Upper lobe of left lung (tissue), 6 donors: ENCODE results near the gene SGIP1. TPM values are rescaled to one million over a fixed set of nuclear protein-coding genes. Genes with fewer than 3 reads are reported as not detected.

ENCODE experiments used
- ATAC-seq, 2 donors: fragments of 200-7000 bp; cut with Tn5 transposase; one replicate each; pipeline ENCODE4 v1.9.1; 2022; ENCODE audit warnings: mild to moderate bottlenecking in 2 of 2, moderate library complexity in 2 of 2; ENCODE audit not compliant: low FRiP score in 2 of 2
- DNase-seq, 2 donors: peaks; one replicate each; pipeline ENCODE4 v3.0.0-alpha.2; 2019 to 2020
- H3K27ac ChIP-seq, 4 donors: fragments of 200-600 bp; sonication (generic); one replicate each; pipeline ENCODE4 v1.5.1; 2016 to 2019
- H3K27me3 ChIP-seq, 4 donors: fragments of 200-600 bp; sonication (generic); one replicate each; pipeline ENCODE4 v1.5.1; 2017 to 2019
- H3K36me3 ChIP-seq, 4 donors: fragments of 200-600 bp; sonication (generic); one replicate each; pipeline ENCODE4 v1.5.1; 2016 to 2019
- H3K4me1 ChIP-seq, 4 donors: fragments of 200-600 bp; sonication (generic); one replicate each; pipeline ENCODE4 v1.5.1; 2018 to 2019
- H3K4me3 ChIP-seq, 4 donors: fragments of 200-600 bp; sonication (generic); one replicate each; pipeline ENCODE4 v1.5.1; 2017 to 2019; ENCODE audit warnings: mild to moderate bottlenecking in 2 of 4, moderate library complexity in 1 of 4
- H3K9me3 ChIP-seq, 4 donors: fragments of 200-600 bp; sonication (generic); one replicate each; pipeline ENCODE4 v1.5.1; 2018 to 2019
- EP300 ChIP-seq, 4 donors: sonication (generic); formaldehyde crosslinking; IDR thresholded peaks; one replicate each; pipeline ENCODE4 v1.5.1; 2017; ENCODE audit warnings: antibody characterized with exemption in 4 of 4, control low read depth in 2 of 4
- POLR2A ChIP-seq, 4 donors: fragments of 450-650 bp; IDR thresholded peaks; one replicate each; pipeline ENCODE4 v1.5.1; 2016 to 2017; ENCODE audit warnings: antibody characterized with exemption in 4 of 4, mild to moderate bottlenecking in 2 of 4
- POLR2AphosphoS5 ChIP-seq, 2 donors: sonication (generic); formaldehyde crosslinking; IDR thresholded peaks; one replicate each; pipeline ENCODE4 v1.5.1; 2017; ENCODE audit warnings: antibody characterized with exemption in 2 of 2
- WGBS, 2 donors: methylation state at CpG; one replicate each; pipeline ENCODE4 v1.1.5; 2017 to 2018; 5-methylcytosine and 5-hydroxymethylcytosine counted together
- total RNA-seq, 6 donors: library from RNA; depleted of rRNA in 4 of 6; stranded (reverse); fragments of >200 nt in 4 of 6; gene quantifications; one replicate each; pipeline versions ENCODE4 v1.1.0 to v1.2.1, GENCODE V29; 2016 to 2021
- TF ChIP-seq, protein P1 (sequence below), 6 experiments: fragments of 450-650 bp in 4 of 6; fragments of 200-600 bp in 2 of 6; sonication (generic) in 2 of 6; IDR thresholded peaks; one replicate each; pipeline ENCODE4 v1.5.1; 2016 to 2019; ENCODE audit warnings: antibody characterized with exemption in 6 of 6
- donor health status: DM: no; HTN: no; CAD: no; lungs with moderate emphysema.
- donor health status: DM: no; HTN: yes; CAD: no; lungs with severe emphysema.

The SGIP1 gene
- total RNA-seq, 6 donors from 2014 or later, result 5.8 to 29.3 (median 10.0) TPM

DNA sequence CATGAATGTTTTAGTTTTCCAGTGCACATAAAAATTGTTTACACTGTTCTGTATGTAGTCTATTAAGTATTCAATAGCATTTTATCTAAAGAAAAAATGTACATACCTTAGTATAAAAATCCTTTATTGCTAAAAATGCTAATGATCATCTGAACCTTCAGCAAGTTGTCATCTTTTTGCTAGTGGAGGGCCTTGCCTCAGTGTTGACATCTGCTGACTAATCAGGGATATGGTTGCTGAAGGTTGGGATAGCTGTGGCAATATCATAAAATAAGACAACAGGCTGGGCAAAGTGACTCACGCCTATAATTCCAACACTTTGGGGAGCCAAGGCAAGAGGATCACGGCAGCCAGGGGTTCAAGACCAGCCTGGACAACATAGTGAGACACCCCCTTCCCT, 227.3 kb downstream of the SGIP1 start:
- Histone ChIP-seq H3K4me3 (no peak overlapping the region), H3K27ac (no peak overlapping the region), H3K27me3 (no peaks in the 10 kb centered on the region), H3K9me3 (no peaks in the 10 kb centered on the region), H3K4me1 (no peaks in the 10 kb centered on the region), H3K36me3 (no peaks in the 10 kb centered on the region)
- 72 to 86% methylated on average over 2 of the region's 2 CpGs for WGBS, 2 donors
- peak in 1 of 2 donors; percentile 44 for ATAC-seq
- no peak for DNase-seq
- TF ChIP-seq, protein P1, sequence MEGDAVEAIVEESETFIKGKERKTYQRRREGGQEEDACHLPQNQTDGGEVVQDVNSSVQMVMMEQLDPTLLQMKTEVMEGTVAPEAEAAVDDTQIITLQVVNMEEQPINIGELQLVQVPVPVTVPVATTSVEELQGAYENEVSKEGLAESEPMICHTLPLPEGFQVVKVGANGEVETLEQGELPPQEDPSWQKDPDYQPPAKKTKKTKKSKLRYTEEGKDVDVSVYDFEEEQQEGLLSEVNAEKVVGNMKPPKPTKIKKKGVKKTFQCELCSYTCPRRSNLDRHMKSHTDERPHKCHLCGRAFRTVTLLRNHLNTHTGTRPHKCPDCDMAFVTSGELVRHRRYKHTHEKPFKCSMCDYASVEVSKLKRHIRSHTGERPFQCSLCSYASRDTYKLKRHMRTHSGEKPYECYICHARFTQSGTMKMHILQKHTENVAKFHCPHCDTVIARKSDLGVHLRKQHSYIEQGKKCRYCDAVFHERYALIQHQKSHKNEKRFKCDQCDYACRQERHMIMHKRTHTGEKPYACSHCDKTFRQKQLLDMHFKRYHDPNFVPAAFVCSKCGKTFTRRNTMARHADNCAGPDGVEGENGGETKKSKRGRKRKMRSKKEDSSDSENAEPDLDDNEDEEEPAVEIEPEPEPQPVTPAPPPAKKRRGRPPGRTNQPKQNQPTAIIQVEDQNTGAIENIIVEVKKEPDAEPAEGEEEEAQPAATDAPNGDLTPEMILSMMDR (IDR thresholded peaks at IDR 0.05), result no peak
- no peak for TF ChIP-seq POLR2AphosphoS5 (IDR thresholded peaks at IDR 0.05)
- no peak for TF ChIP-seq EP300 (IDR thresholded peaks at IDR 0.05)
- no peak for TF ChIP-seq POLR2A (IDR thresholded peaks at IDR 0.05)

DNA sequence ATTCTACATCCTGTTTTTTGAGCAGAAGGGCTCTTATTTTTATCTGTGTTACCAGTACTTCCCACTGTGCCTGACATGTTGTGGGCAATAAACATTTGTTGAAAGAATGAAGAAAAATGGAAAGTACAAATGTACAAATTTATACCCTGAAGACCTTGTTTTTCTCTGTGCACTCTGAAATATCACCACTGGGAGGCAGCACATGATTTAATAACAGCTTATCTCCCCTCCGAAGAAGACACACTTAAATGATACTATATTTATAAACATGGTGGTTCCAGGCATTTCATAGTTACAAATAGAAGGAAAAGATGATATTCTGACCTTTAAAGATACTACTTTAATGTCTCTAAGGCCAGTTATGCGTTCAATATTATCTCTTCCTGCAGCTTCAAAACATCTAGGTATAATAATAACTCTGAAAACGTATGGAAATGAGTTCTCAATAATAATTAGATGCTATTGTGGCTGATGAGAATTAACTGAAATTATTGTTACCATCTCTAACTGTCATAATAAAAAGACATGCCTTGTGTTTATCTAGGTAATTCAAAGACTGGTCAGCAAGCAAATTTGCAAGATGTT, 231.1 kb downstream of the SGIP1 start:
- TF ChIP-seq POLR2A (IDR thresholded peaks at IDR 0.05), result no peak
- TF ChIP-seq, protein P1 (IDR thresholded peaks at IDR 0.05), result peak; percentile 37 to 74 (median 66)
- 22 to 25% methylated on average over 3 of the region's 3 CpGs for WGBS, 2 donors
- DNase-seq, result no peak
- H3K4me1 ChIP-seq, result no peaks in the 10 kb centered on the region
- no peaks in the 10 kb centered on the region for H3K27me3 ChIP-seq
- no peak overlapping the region for H3K27ac ChIP-seq
- no peak overlapping the region for H3K4me3 ChIP-seq
- H3K36me3 ChIP-seq, result no peaks in the 10 kb centered on the region
- no peaks in the 10 kb centered on the region for H3K9me3 ChIP-seq
- peak in 1 of 2 donors; percentile 75 for ATAC-seq

DNA sequence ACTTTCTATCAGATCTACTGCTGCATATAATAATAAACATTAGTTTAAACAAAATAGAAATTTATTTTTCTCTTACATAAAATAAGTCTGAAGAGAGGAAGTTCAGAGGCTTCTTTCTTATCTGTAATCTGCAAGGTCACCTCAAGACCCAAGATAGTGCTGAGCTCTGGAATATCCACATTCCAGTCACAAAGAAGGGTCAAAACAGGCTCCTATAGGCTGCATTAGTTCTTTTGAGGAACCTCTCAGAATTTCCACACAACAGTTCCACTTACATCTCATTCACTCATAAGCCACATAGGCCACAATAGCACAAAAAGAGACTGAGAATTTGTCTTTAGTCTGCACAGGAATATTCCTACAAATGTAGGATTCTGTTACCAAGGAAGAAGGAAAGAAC, 233.7 kb downstream of the SGIP1 start:
- Histone ChIP-seq H3K4me1 (no peaks in the 10 kb centered on the region), H3K27me3 (no peaks in the 10 kb centered on the region), H3K27ac (no peak overlapping the region), H3K9me3 (no peaks in the 10 kb centered on the region), H3K36me3 (no peaks in the 10 kb centered on the region), H3K4me3 (no peak overlapping the region)
- ATAC-seq, result no peak
- TF ChIP-seq POLR2A (IDR thresholded peaks at IDR 0.05) (no peak), POLR2AphosphoS5 (IDR thresholded peaks at IDR 0.05) (no peak)
- no peak for DNase-seq

GRCh38 chr1:66768965-66769364, 235.0 kb downstream of the SGIP1 start:
- Histone ChIP-seq H3K4me1 (no peaks in the 10 kb centered on the region), H3K9me3 (no peaks in the 10 kb centered on the region), H3K27me3 (no peaks in the 10 kb centered on the region), H3K27ac (no peak overlapping the region), H3K36me3 (no peaks in the 10 kb centered on the region), H3K4me3 (no peak overlapping the region)
- TF ChIP-seq POLR2AphosphoS5 (IDR thresholded peaks at IDR 0.05) (no peak), POLR2A (IDR thresholded peaks at IDR 0.05) (no peak), EP300 (IDR thresholded peaks at IDR 0.05) (no peak)
- TF ChIP-seq, protein P1 (IDR thresholded peaks at IDR 0.05), result no peak
- 91 to 98% methylated on average over 1 of the region's 1 CpG for WGBS, 2 donors
- DNase-seq, result no peak
- no peak for ATAC-seq

DNA sequence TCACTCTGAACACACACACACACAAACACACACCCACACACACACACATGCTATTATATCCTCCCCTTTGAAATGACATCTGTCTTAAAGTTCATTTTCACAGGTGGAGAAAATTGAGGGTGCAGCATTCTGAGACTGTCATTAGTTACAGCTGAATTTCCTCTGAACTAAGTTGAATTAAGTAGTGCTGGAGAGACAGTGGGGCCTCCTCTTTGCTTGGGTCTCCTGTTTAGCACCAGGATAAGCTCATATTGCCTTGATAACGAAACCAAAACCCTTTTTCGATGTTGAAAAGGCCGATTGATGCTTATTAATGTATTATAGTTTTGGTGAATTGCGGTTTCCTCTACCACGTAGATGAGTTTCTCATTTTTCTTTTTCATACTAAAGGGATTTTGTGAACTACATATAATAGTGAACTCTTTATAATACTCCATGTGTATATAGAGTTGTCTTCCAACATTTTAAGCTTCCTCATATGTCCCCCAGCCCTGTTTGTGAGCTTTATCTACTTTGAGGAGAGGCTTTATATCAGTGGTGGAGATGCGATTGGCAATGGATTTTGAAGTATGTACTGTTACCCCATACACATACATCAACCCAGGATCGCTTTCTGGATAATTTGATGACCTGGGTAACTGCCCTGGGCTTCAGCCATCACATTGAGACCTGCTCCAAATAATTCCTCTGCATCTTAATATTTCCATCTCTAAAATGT, 235.7 kb downstream of the SGIP1 start:
- WGBS, 2 donors, result 82 to 85% methylated on average over 7 of the region's 7 CpGs
- DNase-seq, result no peak
- Histone ChIP-seq H3K27me3 (no peaks in the 10 kb centered on the region), H3K4me1 (no peaks in the 10 kb centered on the region), H3K27ac (no peak overlapping the region), H3K9me3 (no peaks in the 10 kb centered on the region), H3K36me3 (no peaks in the 10 kb centered on the region), H3K4me3 (no peak overlapping the region)
- TF ChIP-seq, protein P1 (IDR thresholded peaks at IDR 0.05), result no peak
- TF ChIP-seq POLR2A (IDR thresholded peaks at IDR 0.05), result no peak
- TF ChIP-seq POLR2AphosphoS5 (IDR thresholded peaks at IDR 0.05), result no peak
- no peak for TF ChIP-seq EP300 (IDR thresholded peaks at IDR 0.05)
- no peak for ATAC-seq
